Adrenal gland (tissue), 12 donors: ENCODE data around the gene ACOT7. TPM values are rescaled to one million over a fixed set of nuclear protein-coding genes. Genes with fewer than 3 reads are reported as not detected.

Experiments
- DNase-seq, 7 donors: peaks; one replicate each; pipeline ENCODE4 v3.0.0-alpha.2; 2019 to 2020
- H3K27ac ChIP-seq, 5 donors: fragments of 200-600 bp; sonication (generic) in 4 of 5; 1 replicate in 3 of 5; 2 replicates in 2 of 5; pipeline versions ENCODE4 v1.5.1 to v1.8.0; 2016 to 2020; ENCODE audit warnings: mild to moderate bottlenecking in 1 of 5
- H3K27me3 ChIP-seq: fragments of 200-600 bp; 2 replicates; pipeline ENCODE4 v1.8.0; 2021
- H3K36me3 ChIP-seq, 2 donors: fragments of 200-600 bp; replicated peaks in 1 of 2; 1 replicate in 1 of 2; 2 replicates in 1 of 2; pipeline versions ENCODE4 v1.5.1 to v1.8.0; 2018 to 2022
- H3K4me1 ChIP-seq, 2 donors: fragments of 200-600 bp; replicated peaks in 1 of 2; 1 replicate in 1 of 2; 2 replicates in 1 of 2; pipeline versions ENCODE4 v1.5.1 to v1.8.0; 2018 to 2021
- H3K4me3 ChIP-seq, 4 donors: fragments of 200-600 bp; sonication (generic) in 3 of 4; one replicate each; pipeline ENCODE4 v1.5.1; 2016 to 2018
- H3K9me3 ChIP-seq, 3 donors: fragments of 200-600 bp; sonication (generic) in 1 of 3; replicated peaks in 1 of 3; 1 replicate in 2 of 3; 2 replicates in 1 of 3; pipeline versions ENCODE4 v1.5.1 to v1.8.0; 2016 to 2021
- POLR2A ChIP-seq, 2 donors: fragments of 450-650 bp; IDR thresholded peaks; one replicate each; pipeline ENCODE4 v1.6.1; 2017; ENCODE audit warnings: antibody characterized with exemption in 2 of 2, mild to moderate bottlenecking in 2 of 2, moderate library complexity in 1 of 2
- WGBS, 4 donors: extraction: QIAGEN DNeasy Blood & Tissue Kit in 2 of 4; methylation state at CpG; one replicate each; pipeline versions ENCODE4 v1.1.5 to v1.1.7; 2013 to 2017; 5-methylcytosine and 5-hydroxymethylcytosine counted together
- intact Hi-C, 2 donors: fragments of 100-400 bp; cut with DNase I; formaldehyde crosslinking; loops; one replicate each; pipeline versions ENCODE4 v1.14.1 to v1.15.0; 2022 to 2023
- polyA plus RNA-seq, 3 donors: library from polyadenylated mRNA; stranded (reverse); fragments of 200-250 nt in 2 of 3; fragments of 350-450 nt in 1 of 3; fragmentation: Illumina TruSeq in 1 of 3; extraction: RNeasy Lipid Tissue Mini Kit (QIAGEN cat#74804) in 1 of 3; gene quantifications; one replicate each; pipeline ENCODE4 v1.2.3, GENCODE V29; 2013 to 2014
- total RNA-seq, 9 donors: library from RNA; depleted of rRNA in 4 of 9; stranded (reverse); fragments of >200 nt in 4 of 9; fragments of 120-200 nt in 1 of 9; fragmentation: NEBNext Ultra II Directional in 1 of 9; extraction: Animal tissue kit (Norgen Biotek cat#: 25700) in 1 of 9; gene quantifications; one replicate each; pipeline versions ENCODE4 v1.1.0 to v1.2.4, GENCODE V29; 2013 to 2023
- TF ChIP-seq, protein P1 (sequence below), 6 experiments: fragments of 450-650 bp in 4 of 6; fragments of 200-600 bp in 2 of 6; sonication (generic) in 1 of 6; IDR thresholded peaks; 1 replicate in 5 of 6; 2 replicates in 1 of 6; pipeline versions ENCODE4 v1.5.1 to v1.8.0; 2016 to 2021; ENCODE audit warnings: antibody characterized with exemption in 6 of 6, mild to moderate bottlenecking in 2 of 6, moderate library complexity in 1 of 6
- donor health status: healthy with polysubstance abuse.
- donor health status: Bipolar disorder and iron deficiency.
- donor health status: DM: yes; HTN: yes; CAD: no.
- donor health status: DM: no; HTN: no; CAD: no.
- donor health status: DM: no; HTN: no; CAD: no.
- donor health status: DM: yes; HTN: yes; CAD: no.

ACOT7 gene
- total and polyA plus RNA-seq, 12 donors: 8.4 to 29.4 (median 14.5) TPM

DNA sequence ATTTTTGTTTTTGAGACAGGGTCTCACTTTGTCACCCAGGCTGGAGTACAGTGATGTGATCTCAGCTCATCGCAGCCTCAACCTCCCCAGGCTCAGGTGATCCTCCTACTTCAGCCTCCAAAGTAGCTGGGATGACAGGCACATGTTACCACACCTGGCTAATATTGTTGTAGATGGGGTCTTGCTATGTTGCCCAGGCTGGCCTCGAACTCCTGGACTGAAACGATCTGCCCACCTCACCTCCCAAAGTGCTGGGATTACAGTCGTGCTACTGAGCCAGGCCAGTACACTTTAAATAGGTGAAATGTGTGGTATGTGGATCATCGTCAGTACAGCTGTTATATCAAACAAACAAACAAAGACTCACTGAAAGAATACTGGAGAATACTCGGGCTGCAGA, 97.7 kb downstream of the ACOT7 start:
- DNase-seq: no peak
- Histone ChIP-seq H3K4me3 (no peak overlapping the region), H3K27ac (no peak overlapping the region), H3K27me3 (no peaks in the 10 kb centered on the region), H3K4me1 (no peaks in the 10 kb centered on the region), H3K36me3 (no peaks in the 10 kb centered on the region), H3K9me3 (no peaks in the 10 kb centered on the region)
- WGBS, 4 donors: 84 to 99% (median 90%) methylated on average over 6 of the region's 6 CpGs
- intact Hi-C loops: no loop called here
- no peak for TF ChIP-seq POLR2A (IDR thresholded peaks at IDR 0.05)
- TF ChIP-seq, protein P1, sequence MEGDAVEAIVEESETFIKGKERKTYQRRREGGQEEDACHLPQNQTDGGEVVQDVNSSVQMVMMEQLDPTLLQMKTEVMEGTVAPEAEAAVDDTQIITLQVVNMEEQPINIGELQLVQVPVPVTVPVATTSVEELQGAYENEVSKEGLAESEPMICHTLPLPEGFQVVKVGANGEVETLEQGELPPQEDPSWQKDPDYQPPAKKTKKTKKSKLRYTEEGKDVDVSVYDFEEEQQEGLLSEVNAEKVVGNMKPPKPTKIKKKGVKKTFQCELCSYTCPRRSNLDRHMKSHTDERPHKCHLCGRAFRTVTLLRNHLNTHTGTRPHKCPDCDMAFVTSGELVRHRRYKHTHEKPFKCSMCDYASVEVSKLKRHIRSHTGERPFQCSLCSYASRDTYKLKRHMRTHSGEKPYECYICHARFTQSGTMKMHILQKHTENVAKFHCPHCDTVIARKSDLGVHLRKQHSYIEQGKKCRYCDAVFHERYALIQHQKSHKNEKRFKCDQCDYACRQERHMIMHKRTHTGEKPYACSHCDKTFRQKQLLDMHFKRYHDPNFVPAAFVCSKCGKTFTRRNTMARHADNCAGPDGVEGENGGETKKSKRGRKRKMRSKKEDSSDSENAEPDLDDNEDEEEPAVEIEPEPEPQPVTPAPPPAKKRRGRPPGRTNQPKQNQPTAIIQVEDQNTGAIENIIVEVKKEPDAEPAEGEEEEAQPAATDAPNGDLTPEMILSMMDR (IDR thresholded peaks at IDR 0.05): no peak

DNA sequence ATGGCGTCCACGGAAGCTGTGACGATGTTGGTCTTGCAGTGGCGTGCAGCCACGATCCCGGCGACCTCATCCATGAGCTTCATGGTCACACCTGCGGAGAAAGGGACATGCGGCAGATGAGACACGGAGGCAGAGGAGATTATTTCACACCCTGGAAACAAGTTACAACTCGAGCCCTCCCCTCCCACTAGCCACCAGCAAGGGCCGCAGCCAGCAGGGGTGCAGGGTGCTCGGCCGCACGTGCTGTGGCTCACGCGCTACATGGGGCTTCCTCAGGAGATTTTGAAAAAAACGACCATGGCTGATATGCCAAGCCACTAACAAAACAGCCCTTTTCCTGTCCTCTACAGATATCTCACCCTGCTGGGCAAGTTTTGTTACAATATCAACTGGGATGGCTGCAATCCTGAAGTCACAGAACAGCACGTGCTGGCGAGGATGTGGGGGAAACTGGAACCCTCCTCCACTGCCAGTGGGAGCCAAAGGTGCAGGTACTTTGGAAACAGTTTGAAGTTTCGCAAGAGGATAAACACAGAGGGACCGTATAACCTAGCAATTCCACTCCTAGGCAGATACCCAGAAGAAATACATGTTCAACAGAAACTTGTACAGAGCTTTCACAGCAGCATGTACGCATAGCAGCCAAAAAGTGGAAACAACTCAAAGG, 98.5 kb downstream of the ACOT7 start:
- H3K4me1 ChIP-seq: no peaks in the 10 kb centered on the region
- no peak for DNase-seq
- H3K27ac ChIP-seq: no peak overlapping the region
- H3K9me3 ChIP-seq: no peaks in the 10 kb centered on the region
- no peak overlapping the region for H3K4me3 ChIP-seq
- WGBS, 4 donors: 89 to 93% (median 92%) methylated on average over 15 to 23 of the region's 23 CpGs
- H3K36me3 ChIP-seq: no peaks in the 10 kb centered on the region
- no peaks in the 10 kb centered on the region for H3K27me3 ChIP-seq
- intact Hi-C loops: no loop called here
- no peak for TF ChIP-seq POLR2A (IDR thresholded peaks at IDR 0.05)
- TF ChIP-seq, protein P1 (IDR thresholded peaks at IDR 0.05): no peak

DNA sequence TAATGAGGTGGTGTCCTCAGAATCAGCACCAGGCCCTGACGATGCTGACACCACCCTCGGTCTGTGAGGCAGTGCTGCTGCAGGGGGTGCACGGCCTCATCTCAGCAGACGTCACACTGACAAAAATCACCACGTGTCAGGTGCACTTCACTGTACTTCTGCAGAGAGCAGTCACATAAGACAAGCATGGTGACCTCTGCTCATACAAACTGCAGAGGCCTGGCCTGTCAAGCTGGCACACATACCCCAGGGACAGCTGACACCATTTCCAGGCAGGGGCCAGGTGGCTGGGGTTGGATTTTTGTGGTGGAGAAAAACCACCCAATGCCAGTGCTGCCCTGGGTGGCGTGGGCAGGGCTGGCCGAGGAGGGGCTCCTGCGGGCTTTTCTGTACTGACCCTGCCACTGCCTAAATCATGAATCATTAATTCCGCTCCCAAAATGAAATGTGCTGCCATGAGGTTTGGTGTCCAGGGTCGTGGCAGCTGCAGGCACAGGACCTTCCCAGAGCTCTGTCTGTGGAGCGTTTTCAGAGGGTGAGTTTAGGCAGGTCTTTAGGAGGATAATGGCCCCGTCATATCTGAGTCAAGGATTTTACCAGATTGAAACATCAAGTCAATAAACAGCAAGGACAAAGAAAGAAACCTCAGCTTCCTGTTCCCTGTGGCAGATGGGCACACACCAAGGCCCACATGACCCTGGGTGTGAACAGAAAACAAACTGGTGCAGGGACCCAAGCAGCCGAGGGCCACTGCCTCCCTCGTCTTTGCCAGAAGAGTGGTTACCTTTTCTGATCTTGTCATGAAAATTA, 99.3 kb downstream of the ACOT7 start:
- 88 to 94% (median 92%) methylated on average over 11 to 14 of the region's 14 CpGs for WGBS, 4 donors
- Histone ChIP-seq H3K9me3 (no peaks in the 10 kb centered on the region), H3K27ac (no peak overlapping the region), H3K27me3 (no peaks in the 10 kb centered on the region), H3K36me3 (no peaks in the 10 kb centered on the region), H3K4me3 (no peak overlapping the region), H3K4me1 (no peaks in the 10 kb centered on the region)
- TF ChIP-seq, protein P1 (IDR thresholded peaks at IDR 0.05): no peak
- TF ChIP-seq POLR2A (IDR thresholded peaks at IDR 0.05): no peak
- DNase-seq: no peak
- intact Hi-C loops: no loop called here

DNA sequence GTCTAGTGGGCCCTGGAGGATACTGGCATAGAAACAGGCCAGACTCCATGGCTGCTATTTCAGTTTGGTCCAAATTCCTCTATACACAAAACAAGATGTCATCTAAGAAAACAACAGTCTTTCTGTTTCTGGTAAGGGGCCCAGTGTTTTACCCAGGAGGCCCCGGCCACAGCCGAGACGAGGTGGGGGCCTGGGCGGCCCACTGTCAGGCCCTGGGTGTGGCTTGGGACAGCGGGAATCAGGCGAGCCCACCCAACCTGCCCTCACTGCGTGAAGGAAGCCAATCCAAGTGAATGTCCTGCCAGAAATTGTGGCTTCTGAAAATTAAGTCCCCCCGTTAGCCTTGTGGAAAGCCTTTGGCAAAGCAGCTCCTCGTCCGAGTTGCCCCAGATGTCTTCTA, 101.5 kb downstream of the ACOT7 start:
- TF ChIP-seq, protein P1 (IDR thresholded peaks at IDR 0.05): no peak
- DNase-seq: no peak
- Histone ChIP-seq H3K4me3 (no peak overlapping the region), H3K4me1 (no peaks in the 10 kb centered on the region), H3K27me3 (no peaks in the 10 kb centered on the region), H3K9me3 (no peaks in the 10 kb centered on the region), H3K27ac (no peak overlapping the region), H3K36me3 (no peaks in the 10 kb centered on the region)
- WGBS, 4 donors: 78 to 93% (median 87%) methylated on average over 9 to 10 of the region's 10 CpGs
- intact Hi-C loops: no loop called here
